H1 (cell line): Measurements from ENCODE around the gene CYGB. TPM values are rescaled to one million over a fixed set of nuclear protein-coding genes. Genes with fewer than 3 reads are reported as not detected.

Source experiments
- CTCF ChIA-PET: fragments of 300-600 bp; sonication (Branson Sonifier 250); formaldehyde crosslinking; loops from one replicate; lab custom pipeline; 2021; ENCODE audit not compliant: partially characterized antibody; lab: Charles Lee
- POLR2A ChIA-PET: fragments of 300-600 bp; sonication (Branson Sonifier 250); formaldehyde crosslinking; loops from one replicate; lab custom pipeline; 2021; ENCODE audit warnings: inconsistent platforms; ENCODE audit not compliant: partially characterized antibody; lab: Charles Lee
- DNase-seq, 2 experiments: peaks; one replicate each; pipeline versions ENCODE4 v3.0.0 to v3.0.0-alpha.2; 2010 to 2022; ENCODE audit warnings: low spot score in 2 of 2, low read depth in 1 of 2, mixed read lengths in 1 of 2
- FAIRE-seq: peaks from 2 replicates; lab custom pipeline; 2011; peaks lifted over from hg19 to GRCh38; lab: Jason Lieb, UNC
- H2AFZ ChIP-seq: 2 replicates; pipeline ENCODE4 v1.8.1; 2012; ENCODE audit warnings: low read length, inconsistent platforms
- H2AK5ac ChIP-seq: 2 replicates; pipeline ENCODE4 v1.6.1; 2013; ENCODE audit warnings: low read depth, low read length
- H2BK120ac ChIP-seq: replicated peaks from 2 replicates; pipeline ENCODE3; 2013; ENCODE audit warnings: low read depth, low read length, inconsistent platforms
- H2BK12ac ChIP-seq: 2 replicates; pipeline ENCODE4 v1.6.1; 2013; ENCODE audit warnings: low read depth, low read length
- H2BK15ac ChIP-seq: 2 replicates; pipeline ENCODE4 v1.6.1; 2013; ENCODE audit warnings: low read length
- H2BK20ac ChIP-seq: 2 replicates; pipeline ENCODE4 v1.6.1; 2013; ENCODE audit warnings: low read length
- H2BK5ac ChIP-seq: 2 replicates; pipeline ENCODE4 v1.6.1; 2013; ENCODE audit warnings: low read depth, low read length
- H3K14ac ChIP-seq: 2 replicates; pipeline ENCODE4 v1.6.1; 2013; ENCODE audit warnings: inconsistent platforms; ENCODE audit not compliant: insufficient read length
- H3K18ac ChIP-seq: 2 replicates; pipeline ENCODE4 v1.6.1; 2013; ENCODE audit warnings: low read length; ENCODE audit errors: extremely low read depth
- H3K23ac ChIP-seq: 2 replicates; pipeline ENCODE4 v1.6.1; 2013; ENCODE audit warnings: inconsistent platforms; ENCODE audit not compliant: insufficient read length
- H3K23me2 ChIP-seq: 2 replicates; pipeline ENCODE4 v1.6.1; 2013; ENCODE audit warnings: low read depth, low read length
- H3K27ac ChIP-seq: 2 replicates; pipeline ENCODE4 v1.6.1; 2011; ENCODE audit warnings: low read depth, low read length, inconsistent platforms
- H3K27me3 ChIP-seq, 4 experiments: replicated peaks in 1 of 4; 1 replicate in 1 of 4; 2 replicates in 3 of 4; pipeline versions ENCODE4 v1.6.1 to v1.8.1; 2011 to 2013; ENCODE audit warnings: low read length in 3 of 4, mild to moderate bottlenecking in 3 of 4, inconsistent platforms in 2 of 4, mixed read lengths in 2 of 4, moderate library complexity in 1 of 4; ENCODE audit not compliant: control insufficient read depth in 3 of 4, insufficient read depth in 3 of 4; ENCODE audit errors: extremely low read depth in 1 of 4
- H3K36me3 ChIP-seq, 4 experiments: 2 replicates each; pipeline versions ENCODE4 v1.6.1 to v1.8.1; 2011 to 2013; ENCODE audit warnings: mild to moderate bottlenecking in 4 of 4, low read length in 3 of 4, moderate library complexity in 2 of 4, control low read depth in 1 of 4, inconsistent platforms in 1 of 4; ENCODE audit not compliant: insufficient read depth in 4 of 4, control insufficient read depth in 2 of 4
- H3K4ac ChIP-seq: replicated peaks from 2 replicates; pipeline ENCODE3; 2013; ENCODE audit warnings: low read length, low read depth, mixed read lengths, inconsistent platforms; ENCODE audit not compliant: insufficient read length
- H3K4me1 ChIP-seq, 4 experiments: replicated peaks in 1 of 4; 1 replicate in 1 of 4; 2 replicates in 3 of 4; pipeline versions ENCODE4 v1.6.1 to v1.8.1; 2011 to 2013; ENCODE audit warnings: low read length in 3 of 4, inconsistent platforms in 2 of 4, mixed read lengths in 1 of 4; ENCODE audit not compliant: insufficient read depth in 4 of 4, control insufficient read depth in 3 of 4
- H3K4me2 ChIP-seq, 2 experiments: 2 replicates each; pipeline versions ENCODE4 v1.6.1 to v1.8.1; 2011 to 2013; ENCODE audit warnings: low read depth in 2 of 2, low read length in 2 of 2, control low read depth in 1 of 2, inconsistent platforms in 1 of 2, mild to moderate bottlenecking in 1 of 2; ENCODE audit not compliant: insufficient read depth in 1 of 2
- H3K4me3 ChIP-seq, 4 experiments: fragments of 200-600, 300-600 bp in 1 of 4; sonication (generic), shearing (Covaris generic), sonication (Bioruptor Twin) in 1 of 4; 2 replicates each; pipeline versions ENCODE4 v1.5.1 to v1.8.1; 2011 to 2016; ENCODE audit warnings: low read length in 4 of 4, low read depth in 3 of 4, control low read depth in 2 of 4, inconsistent platforms in 2 of 4, mild to moderate bottlenecking in 2 of 4, mixed read lengths in 1 of 4, moderate library complexity in 1 of 4; ENCODE audit not compliant: insufficient read depth in 2 of 4; ENCODE audit errors: extremely low read depth in 1 of 4
- H3K56ac ChIP-seq: replicated peaks from 2 replicates; pipeline ENCODE3; 2013; ENCODE audit warnings: low read depth, mild to moderate bottlenecking, mixed read lengths, low read length, inconsistent platforms; ENCODE audit not compliant: insufficient read length
- H3K79me1 ChIP-seq: 2 replicates; pipeline ENCODE4 v1.6.1; 2013; ENCODE audit warnings: low read depth, low read length, control low read depth
- H3K79me2 ChIP-seq, 2 experiments: 2 replicates each; pipeline versions ENCODE4 v1.6.1 to v1.8.1; 2012 to 2013; ENCODE audit warnings: low read length in 2 of 2, mild to moderate bottlenecking in 2 of 2, inconsistent platforms in 1 of 2; ENCODE audit not compliant: insufficient read depth in 2 of 2, control insufficient read depth in 1 of 2
- H3K9ac ChIP-seq, 4 experiments: replicated peaks in 1 of 4; 1 replicate in 1 of 4; 2 replicates in 3 of 4; pipeline versions ENCODE4 v1.6.1 to v1.8.1; 2011 to 2013; ENCODE audit warnings: low read depth in 3 of 4, low read length in 3 of 4, control low read depth in 2 of 4, mild to moderate bottlenecking in 2 of 4, moderate library complexity in 2 of 4, inconsistent platforms in 1 of 4; ENCODE audit errors: extremely low read depth in 1 of 4
- H3K9me3 ChIP-seq, 2 experiments: 2 replicates each; pipeline versions ENCODE4 v1.6.1 to v1.8.1; 2012 to 2013; ENCODE audit warnings: mild to moderate bottlenecking in 2 of 2, moderate library complexity in 2 of 2, control low read depth in 1 of 2, inconsistent platforms in 1 of 2, low read depth in 1 of 2, low read length in 1 of 2, mixed read lengths in 1 of 2; ENCODE audit not compliant: insufficient read depth in 2 of 2
- H4K20me1 ChIP-seq, 2 experiments: replicated peaks in 1 of 2; 2 replicates each; pipeline versions ENCODE3 to v1.8.1; 2011 to 2013; ENCODE audit warnings: inconsistent platforms in 2 of 2, low read length in 2 of 2, mild to moderate bottlenecking in 1 of 2; ENCODE audit not compliant: insufficient read depth in 2 of 2, control insufficient read depth in 1 of 2
- H4K5ac ChIP-seq: 2 replicates; pipeline ENCODE4 v1.6.1; 2013; ENCODE audit warnings: low read length, low read depth, mixed read lengths, inconsistent platforms; ENCODE audit not compliant: insufficient read length
- H4K8ac ChIP-seq: 2 replicates; pipeline ENCODE4 v1.8.0; 2013; ENCODE audit warnings: mild to moderate bottlenecking, moderate library complexity, low read length, inconsistent platforms; ENCODE audit not compliant: insufficient read depth; ENCODE audit errors: extremely low read depth
- H4K91ac ChIP-seq: replicated peaks from 2 replicates; pipeline ENCODE3; 2013; ENCODE audit warnings: low read length, mixed read lengths, inconsistent platforms; ENCODE audit not compliant: insufficient read length
- KDM5A ChIP-seq: fragments of 200-600 bp; IDR thresholded peaks from 2 replicates; pipeline ENCODE4 v1.7.1; 2012; ENCODE audit warnings: mild to moderate bottlenecking, low read length, inconsistent platforms, mixed read lengths
- POLR2A ChIP-seq, 2 experiments: IDR thresholded peaks; 1 replicate in 1 of 2; 2 replicates in 1 of 2; pipeline ENCODE4 v1.6.1; 2011; ENCODE audit warnings: low read depth in 2 of 2, low read length in 2 of 2, mild to moderate bottlenecking in 2 of 2; ENCODE audit errors: control extremely low read depth in 1 of 2
- whole genome bisulfite sequencing, 2 experiments: shearing (Covaris generic) in 1 of 2; methylation state at CpG; one replicate each; pipeline versions ENCODE4 v1.1.6 to v1.1.7; 2013 to 2015; ENCODE audit warnings: low lambda C conversion rate in 2 of 2, mixed read lengths in 2 of 2, inconsistent platforms in 1 of 2, low coverage in 1 of 2, missing lambda C conversion rate in 1 of 2; ENCODE audit not compliant: insufficient replicate concordance in 2 of 2, insufficient coverage in 1 of 2, insufficient read length in 1 of 2; ENCODE audit errors: extremely low coverage in 1 of 2, missing lambda C conversion rate in 1 of 2; 5-methylcytosine and 5-hydroxymethylcytosine counted together
- polyA plus RNA-seq, 7 experiments: library from polyadenylated mRNA; depleted of rRNA in 3 of 7; stranded (reverse) in 5 of 7; unstranded in 2 of 7; fragments of >200 nt in 5 of 7; fragments of 200-250 nt in 2 of 7; gene quantifications; 1 replicate in 5 of 7; 2 replicates in 1 of 7; 4 replicates in 1 of 7; pipeline versions ENCODE4 v1.2.1 to v1.2.3, GENCODE V29; 2011 to 2013; ENCODE audit warnings: missing spikeins in 2 of 7, mixed read lengths in 2 of 7
- total RNA-seq: library from RNA; stranded (reverse); fragmentation: NEBNext Ultra II Directional; extraction: Animal tissue kit (Norgen Biotek cat#: 25700); gene quantifications from 2 replicates; pipeline ENCODE4 v1.2.1, GENCODE V29; 2021

The CYGB gene
- total and polyA plus RNA-seq, 2 of the 8 experiments (the other 6 are each of a cell fraction or from before 2014, with no cell fraction given): 2.7 to 3.7 TPM

DNA sequence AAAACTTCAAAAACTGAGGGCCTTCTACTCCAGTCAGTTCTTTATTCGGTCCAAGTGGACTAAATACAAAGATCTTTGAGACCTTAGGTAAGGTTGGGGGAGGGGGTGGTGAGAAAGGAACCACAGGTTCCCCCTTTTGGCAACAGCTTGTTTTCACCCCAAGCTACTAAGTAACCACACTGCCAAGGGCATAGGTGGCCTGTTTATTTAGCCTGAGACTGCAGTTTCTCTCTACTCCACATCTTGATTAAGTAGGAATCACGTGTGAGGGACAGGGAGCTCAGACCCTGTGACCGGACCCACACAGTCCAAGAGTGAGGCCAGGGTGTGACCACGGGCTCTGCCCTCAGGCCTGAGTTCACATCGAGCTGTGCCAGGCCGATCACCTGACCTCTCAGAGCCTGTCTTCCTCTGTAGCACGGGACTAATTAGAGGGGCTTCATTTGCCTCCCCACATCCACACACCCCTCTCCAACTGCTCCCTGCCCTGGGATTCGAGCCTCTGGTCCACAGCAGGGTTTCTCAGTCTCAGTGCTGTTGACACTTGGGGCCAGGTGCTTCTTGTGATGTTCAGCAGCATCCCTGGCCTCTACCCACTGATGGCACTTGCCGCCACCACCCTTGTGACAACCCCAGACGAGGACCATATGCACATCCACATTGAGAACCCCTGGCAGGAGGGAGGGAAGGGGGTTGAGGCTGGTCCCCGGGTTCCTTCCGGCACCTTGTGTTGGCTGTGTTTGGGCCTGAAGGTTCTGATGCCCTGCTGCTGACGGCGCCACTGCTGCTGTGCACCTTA, 30.3 kb upstream of the CYGB start:
- no peak for FAIRE-seq
- POLR2A ChIA-PET: interaction anchor here (0.9 to 7.7 kb wide), 21 partner anchors 9 to 165 kb away, joined by 3 to 133 read pairs (median 5); partner anchors contain the start of genes PRCD and ST6GALNAC2
- H3K27ac ChIP-seq: no peak overlapping the region

More for the DNA sequence above, 30.3 kb upstream of the CYGB start:
- no peaks in the 10 kb centered on the region; the same call in 1 of the 2 replicates for H3K23me2 ChIP-seq
- no peak overlapping the region for H4K5ac ChIP-seq
- H4K91ac ChIP-seq: no peak overlapping the region
- no peak overlapping the region for H3K18ac ChIP-seq
- H3K4me2 ChIP-seq: no peak overlapping the region
- H3K56ac ChIP-seq: no peak overlapping the region
- no peak overlapping the region for H4K8ac ChIP-seq
- H2BK15ac ChIP-seq: no peak overlapping the region
- peaks cover 0 to 3% of the 10 kb centered on the region in 2 experiments; a peak in 1 of 4 replicates for H3K79me2 ChIP-seq
- H3K36me3 ChIP-seq: peaks cover 8 to 34% (median 21%) of the 10 kb centered on the region in 4 experiments
- no peak overlapping the region for H3K4me3 ChIP-seq
- no peak overlapping the region for H2BK20ac ChIP-seq
- no peaks in the 10 kb centered on the region for H3K9me3 ChIP-seq
- H2BK5ac ChIP-seq: no peak overlapping the region
- no peak overlapping the region for H3K23ac ChIP-seq
- no peak overlapping the region for H2BK120ac ChIP-seq
- 72% methylated on average over 14 of the region's 14 CpGs; no CpG with 5 or more reads in 1 of the 2 experiments for WGBS, 2 experiments
- H2AFZ ChIP-seq: no peak overlapping the region
- H2BK12ac ChIP-seq: no peak overlapping the region
- H2AK5ac ChIP-seq: no peak overlapping the region
- no peak overlapping the region for H3K9ac ChIP-seq
- H3K14ac ChIP-seq: no peak overlapping the region
- H4K20me1 ChIP-seq: peaks cover 22 to 24% of the 10 kb centered on the region in 2 experiments
- H3K79me1 ChIP-seq: peaks cover 2% of the 10 kb centered on the region; the same call in 1 of the 2 replicates
- DNase-seq: no peak
- no peaks in the 10 kb centered on the region; a peak in 2 of 7 replicates for H3K27me3 ChIP-seq
- CTCF ChIA-PET: interaction anchor here (0.8 to 9.3 kb wide), 13 partner anchors 8 to 116 kb away, joined by 3 to 71 read pairs (median 4); no protein-coding TSS in a partner anchor
- TF ChIP-seq KDM5A (no peak), POLR2A (IDR thresholded peaks at IDR 0.05; ENCODE audit: control extremely low read depth in 1 of 2, low read depth in 2 of 2, low read length in 2 of 2) (peak in 1 of 2 experiments; percentile 49; a peak in 1 of 3 replicates)
- peaks cover 0 to 21% (median 5%) of the 10 kb centered on the region in 4 experiments; a peak in 6 of 7 replicates for H3K4me1 ChIP-seq
- H3K4ac ChIP-seq: no peak overlapping the region
